Ishikawa (cell line): ENCODE results near the gene TMEM53.

ENCODE experiments used
- CEBPB ChIP-seq: IDR thresholded peaks from 2 replicates; pipeline ENCODE4 v1.6.1; 2012
- CREB1 ChIP-seq: IDR thresholded peaks from 2 replicates; pipeline ENCODE4 v1.6.1; 2012; ENCODE audit warnings: low read depth
- EGR1 ChIP-seq: IDR thresholded peaks from 2 replicates; pipeline ENCODE4 v1.6.1; 2012
- EP300 ChIP-seq: IDR thresholded peaks from 2 replicates; pipeline ENCODE4 v1.6.1; 2012; ENCODE audit warnings: borderline replicate concordance
- FOXM1 ChIP-seq: IDR thresholded peaks from 2 replicates; pipeline ENCODE4 v1.6.1; 2012; ENCODE audit warnings: low read depth, borderline replicate concordance
- NFIC ChIP-seq: IDR thresholded peaks from 2 replicates; pipeline ENCODE4 v1.6.1; 2012
- RAD21 ChIP-seq: IDR thresholded peaks from 2 replicates; pipeline ENCODE4 v1.6.1; 2012; ENCODE audit warnings: low read depth
- TAF1 ChIP-seq: IDR thresholded peaks from 2 replicates; pipeline ENCODE4 v1.6.1; 2012; ENCODE audit warnings: low read depth, mild to moderate bottlenecking
- TCF12 ChIP-seq: IDR thresholded peaks from 2 replicates; pipeline ENCODE4 v1.6.1; 2012; ENCODE audit warnings: low read depth
- TEAD4 ChIP-seq: IDR thresholded peaks from 2 replicates; pipeline ENCODE4 v1.6.1; 2012
- YY1 ChIP-seq: IDR thresholded peaks from 2 replicates; pipeline ENCODE4 v1.6.1; 2012; ENCODE audit warnings: low read depth
- ZBTB7A ChIP-seq: IDR thresholded peaks from 2 replicates; pipeline ENCODE4 v1.6.1; 2012; ENCODE audit warnings: low read depth
- TF ChIP-seq, protein P1 (sequence below): IDR thresholded peaks from 2 replicates; pipeline ENCODE4 v1.6.1; 2012; ENCODE audit warnings: low read depth, mild to moderate bottlenecking
- TF ChIP-seq, protein P2 (sequence below): IDR thresholded peaks from 2 replicates; pipeline ENCODE4 v1.6.1; 2012
- TF ChIP-seq, protein P3 (sequence below): IDR thresholded peaks from 2 replicates; pipeline ENCODE4 v1.6.1; 2012

TMEM53 gene

DNA sequence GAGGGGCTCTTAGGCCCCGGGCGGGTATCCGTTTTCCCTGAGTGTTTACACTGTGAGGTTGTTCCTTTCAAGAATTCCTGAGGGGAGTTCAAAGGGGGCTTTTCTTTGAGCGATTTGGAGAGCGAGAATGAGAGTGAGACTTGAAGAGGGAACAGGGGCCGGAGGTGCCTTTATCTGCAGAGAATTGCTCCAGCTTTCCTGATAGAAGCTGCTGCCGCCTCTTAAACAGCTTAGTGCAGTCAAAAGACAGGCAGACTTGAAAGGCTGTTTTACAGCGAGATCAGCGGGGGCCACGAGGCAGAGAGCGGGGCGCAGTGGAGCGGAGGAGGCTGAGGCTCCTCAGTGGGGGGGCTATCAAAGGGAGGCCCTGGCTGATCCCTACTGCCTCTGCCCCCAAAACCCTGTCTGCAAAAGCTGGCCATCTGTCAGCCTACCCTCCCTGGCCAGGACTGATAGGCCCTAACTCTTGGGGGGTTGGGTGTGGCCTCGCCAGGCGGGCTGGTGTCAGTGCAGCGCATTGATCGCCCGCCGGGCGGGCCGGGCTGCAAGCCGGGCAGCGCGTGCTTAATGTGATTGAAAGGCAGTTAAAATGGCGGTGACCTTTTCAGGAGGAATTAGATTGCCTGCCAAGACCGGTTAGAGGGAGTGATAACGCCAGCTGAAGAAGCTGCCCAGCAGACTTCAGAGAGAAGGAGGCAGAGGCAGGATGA is 36.4 kb downstream of the TMEM53 start:
- TF ChIP-seq ZBTB7A (no peak), RAD21 (no peak), EGR1 (no peak), TEAD4 (no peak), CREB1 (no peak), YY1 (no peak), TAF1 (no peak), NFIC (no peak), FOXM1 (no peak), CEBPB (no peak), EP300 (no peak), TCF12 (no peak)
- TF ChIP-seq, protein P1, sequence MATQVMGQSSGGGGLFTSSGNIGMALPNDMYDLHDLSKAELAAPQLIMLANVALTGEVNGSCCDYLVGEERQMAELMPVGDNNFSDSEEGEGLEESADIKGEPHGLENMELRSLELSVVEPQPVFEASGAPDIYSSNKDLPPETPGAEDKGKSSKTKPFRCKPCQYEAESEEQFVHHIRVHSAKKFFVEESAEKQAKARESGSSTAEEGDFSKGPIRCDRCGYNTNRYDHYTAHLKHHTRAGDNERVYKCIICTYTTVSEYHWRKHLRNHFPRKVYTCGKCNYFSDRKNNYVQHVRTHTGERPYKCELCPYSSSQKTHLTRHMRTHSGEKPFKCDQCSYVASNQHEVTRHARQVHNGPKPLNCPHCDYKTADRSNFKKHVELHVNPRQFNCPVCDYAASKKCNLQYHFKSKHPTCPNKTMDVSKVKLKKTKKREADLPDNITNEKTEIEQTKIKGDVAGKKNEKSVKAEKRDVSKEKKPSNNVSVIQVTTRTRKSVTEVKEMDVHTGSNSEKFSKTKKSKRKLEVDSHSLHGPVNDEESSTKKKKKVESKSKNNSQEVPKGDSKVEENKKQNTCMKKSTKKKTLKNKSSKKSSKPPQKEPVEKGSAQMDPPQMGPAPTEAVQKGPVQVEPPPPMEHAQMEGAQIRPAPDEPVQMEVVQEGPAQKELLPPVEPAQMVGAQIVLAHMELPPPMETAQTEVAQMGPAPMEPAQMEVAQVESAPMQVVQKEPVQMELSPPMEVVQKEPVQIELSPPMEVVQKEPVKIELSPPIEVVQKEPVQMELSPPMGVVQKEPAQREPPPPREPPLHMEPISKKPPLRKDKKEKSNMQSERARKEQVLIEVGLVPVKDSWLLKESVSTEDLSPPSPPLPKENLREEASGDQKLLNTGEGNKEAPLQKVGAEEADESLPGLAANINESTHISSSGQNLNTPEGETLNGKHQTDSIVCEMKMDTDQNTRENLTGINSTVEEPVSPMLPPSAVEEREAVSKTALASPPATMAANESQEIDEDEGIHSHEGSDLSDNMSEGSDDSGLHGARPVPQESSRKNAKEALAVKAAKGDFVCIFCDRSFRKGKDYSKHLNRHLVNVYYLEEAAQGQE, result no peak
- TF ChIP-seq, protein P2, sequence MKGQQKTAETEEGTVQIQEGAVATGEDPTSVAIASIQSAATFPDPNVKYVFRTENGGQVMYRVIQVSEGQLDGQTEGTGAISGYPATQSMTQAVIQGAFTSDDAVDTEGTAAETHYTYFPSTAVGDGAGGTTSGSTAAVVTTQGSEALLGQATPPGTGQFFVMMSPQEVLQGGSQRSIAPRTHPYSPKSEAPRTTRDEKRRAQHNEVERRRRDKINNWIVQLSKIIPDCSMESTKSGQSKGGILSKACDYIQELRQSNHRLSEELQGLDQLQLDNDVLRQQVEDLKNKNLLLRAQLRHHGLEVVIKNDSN, result no peak
- TF ChIP-seq, protein P3, sequence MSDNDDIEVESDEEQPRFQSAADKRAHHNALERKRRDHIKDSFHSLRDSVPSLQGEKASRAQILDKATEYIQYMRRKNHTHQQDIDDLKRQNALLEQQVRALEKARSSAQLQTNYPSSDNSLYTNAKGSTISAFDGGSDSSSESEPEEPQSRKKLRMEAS, result no peak

DNA sequence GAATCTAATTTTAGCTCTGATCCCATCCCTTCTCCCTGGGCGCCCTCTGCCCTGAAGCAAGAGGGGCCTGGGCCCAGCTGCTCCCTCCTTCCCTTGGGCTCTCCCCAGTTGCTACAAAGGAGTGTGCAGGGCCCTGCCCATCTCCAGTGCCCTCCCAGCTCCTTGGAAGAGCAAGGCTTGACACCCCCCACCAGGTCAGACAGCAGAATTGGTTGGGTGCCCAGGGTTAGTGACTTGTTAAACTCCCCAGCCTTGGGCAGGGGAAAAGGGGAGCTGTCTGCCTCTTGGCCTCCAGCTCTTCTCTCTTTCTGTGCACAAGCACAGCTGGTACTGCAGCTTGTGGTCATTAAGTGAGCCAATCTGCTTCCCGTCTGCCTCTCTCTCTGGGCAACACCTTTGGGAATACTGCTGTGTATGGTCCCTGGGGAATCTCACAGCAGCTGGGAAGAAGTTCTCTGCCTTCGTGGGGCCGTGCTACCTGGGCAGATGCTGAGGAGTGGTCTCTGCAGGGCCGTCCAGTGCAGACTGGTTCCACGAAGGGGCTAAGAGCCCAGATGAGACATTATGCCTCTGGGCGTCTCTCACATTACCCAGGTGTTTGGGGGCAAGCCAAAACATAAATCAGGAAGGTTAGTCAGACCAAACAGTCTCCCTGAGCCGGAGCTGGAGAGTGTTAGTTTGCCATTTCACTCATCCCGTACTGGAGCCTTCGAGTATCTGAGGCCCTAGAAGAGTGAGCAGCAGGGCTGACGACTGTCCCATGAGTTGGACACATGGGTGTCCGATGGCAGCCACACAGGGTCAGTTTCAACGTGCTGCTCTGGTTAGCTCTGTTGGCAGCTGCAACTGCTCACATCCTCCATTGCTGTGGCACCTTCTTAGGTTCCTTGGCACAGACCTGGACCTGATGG is 37.3 kb downstream of the TMEM53 start:
- no peak for TF ChIP-seq EP300
- TF ChIP-seq TCF12, result no peak
- no peak for TF ChIP-seq ZBTB7A
- no peak for TF ChIP-seq CEBPB
- TF ChIP-seq RAD21, result no peak
- no peak for TF ChIP-seq TAF1
- no peak for TF ChIP-seq TEAD4
- TF ChIP-seq NFIC, result no peak
- TF ChIP-seq, protein P1, result no peak
- no peak for TF ChIP-seq CREB1
- TF ChIP-seq, protein P2, result no peak
- TF ChIP-seq, protein P3, result no peak
- no peak for TF ChIP-seq FOXM1

DNA sequence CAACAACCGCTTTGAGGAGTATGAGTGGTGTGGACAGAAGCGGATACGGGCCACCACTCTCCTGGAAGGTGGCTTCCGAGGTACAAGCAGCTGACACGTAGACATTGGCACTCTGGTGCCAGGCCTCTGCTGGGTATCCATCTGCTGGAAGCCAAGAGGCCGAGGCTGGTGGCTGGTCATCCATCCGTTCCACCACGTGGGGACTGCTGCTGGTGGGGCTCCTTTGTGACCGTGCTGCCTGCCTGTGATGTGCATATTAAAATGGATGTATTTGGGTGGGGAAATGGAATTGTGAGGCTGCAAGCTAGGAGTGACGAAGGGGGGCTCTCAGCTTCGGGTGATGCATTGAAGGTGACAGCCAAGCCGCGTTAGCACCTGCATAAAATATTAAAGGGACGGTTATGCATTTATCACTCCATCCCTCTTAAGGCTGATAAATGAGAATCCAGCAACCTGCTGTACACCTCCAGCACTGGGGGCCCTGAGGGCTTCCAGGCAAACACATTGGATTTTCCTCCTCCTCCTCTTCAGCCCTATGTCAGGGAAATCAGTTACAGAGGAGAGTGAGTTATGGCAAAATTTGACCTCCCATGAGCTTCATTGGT is 38.1 kb downstream of the TMEM53 start:
- TF ChIP-seq CEBPB, result no peak
- no peak for TF ChIP-seq TCF12
- TF ChIP-seq TAF1, result no peak

DNA sequence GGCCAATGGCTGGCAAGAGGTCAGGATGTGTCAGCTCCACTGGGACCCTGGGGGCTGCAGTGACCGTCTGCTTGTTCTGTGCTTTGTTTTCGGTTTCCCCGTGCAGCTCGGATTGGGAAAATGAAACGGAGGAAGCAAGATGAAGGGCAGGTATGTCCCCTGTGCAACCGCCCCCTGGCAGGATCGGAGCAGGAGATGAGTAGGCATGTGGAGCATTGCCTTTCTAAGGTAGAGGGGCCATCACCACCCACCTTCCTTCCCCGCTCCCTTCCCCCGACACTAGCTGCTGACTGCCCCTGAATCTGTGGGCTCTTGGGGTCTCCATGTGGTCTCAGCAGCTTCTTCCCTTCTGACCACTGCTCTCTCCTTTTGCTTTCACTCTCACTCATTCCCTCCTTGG is 38.8 kb downstream of the TMEM53 start:
- no peak for TF ChIP-seq CEBPB
- no peak for TF ChIP-seq YY1
- TF ChIP-seq TCF12, result no peak
- no peak for TF ChIP-seq NFIC
- TF ChIP-seq, protein P2, result no peak
- no peak for TF ChIP-seq TAF1
- no peak for TF ChIP-seq EGR1
- TF ChIP-seq, protein P3, result no peak

DNA sequence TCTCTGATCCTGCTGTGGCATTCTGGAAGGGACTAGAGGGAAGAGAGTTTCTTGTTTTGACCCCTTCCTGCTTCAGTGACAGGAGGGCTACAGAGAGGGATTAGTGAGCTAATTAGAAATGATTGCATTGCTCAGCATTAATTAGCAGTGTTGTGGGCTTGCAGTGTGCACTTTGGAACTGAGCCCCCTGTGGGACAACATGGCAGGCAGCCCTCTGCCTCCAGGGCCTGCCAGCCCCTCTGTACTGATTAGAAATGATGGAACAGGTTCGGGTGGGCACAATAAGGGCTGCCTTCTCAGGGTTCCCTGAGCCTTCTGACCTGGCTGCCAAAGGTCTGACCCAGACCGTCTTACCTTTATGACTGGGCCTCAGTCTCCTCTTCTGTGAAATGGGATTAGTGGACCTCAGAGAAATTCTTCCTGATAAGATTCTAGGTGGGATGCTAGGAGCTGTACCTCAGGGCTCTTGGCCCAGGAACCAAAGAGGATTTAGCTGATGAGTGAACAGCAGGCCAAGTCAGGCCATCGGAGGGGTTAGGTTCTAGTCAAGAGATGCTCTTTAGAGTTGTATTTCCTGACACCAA is 39.6 kb downstream of the TMEM53 start:
- TF ChIP-seq RAD21 (no peak), EGR1 (no peak), CREB1 (no peak), TEAD4 (no peak)
- TF ChIP-seq, protein P3, result no peak
